WTC11 (cell line): ENCODE measurements around the gene GBF1. TPM values are rescaled to one million over a fixed set of nuclear protein-coding genes. Genes with fewer than 3 reads are reported as not detected.

Experiments used
- CBFB ChIP-seq: sonication (generic); formaldehyde crosslinking; IDR thresholded peaks from 2 replicates; pipeline ENCODE4 v1.8.1; 2022; ENCODE audit warnings: mild to moderate bottlenecking, low read depth, missing genetic modification reagents
- CREM ChIP-seq: sonication (generic); formaldehyde crosslinking; IDR thresholded peaks from 2 replicates; pipeline ENCODE4 v1.8.1; 2022; ENCODE audit warnings: mild to moderate bottlenecking, missing genetic modification reagents, moderate library complexity
- ETV6 ChIP-seq: sonication (generic); formaldehyde crosslinking; IDR thresholded peaks from 2 replicates; pipeline ENCODE4 v1.8.1; 2022; ENCODE audit warnings: mild to moderate bottlenecking, missing genetic modification reagents
- FOXP1 ChIP-seq: sonication (generic); formaldehyde crosslinking; IDR thresholded peaks from 2 replicates; pipeline ENCODE4 v1.8.0; 2022; ENCODE audit warnings: missing genetic modification reagents, mild to moderate bottlenecking, moderate library complexity, borderline replicate concordance
- GABPB1 ChIP-seq: sonication (generic); formaldehyde crosslinking; IDR thresholded peaks from 2 replicates; pipeline ENCODE4 v1.8.1; 2023; ENCODE audit warnings: mild to moderate bottlenecking, missing genetic modification reagents
- IRF2 ChIP-seq: sonication (generic); formaldehyde crosslinking; IDR thresholded peaks from 2 replicates; pipeline ENCODE4 v1.8.0; 2022; ENCODE audit warnings: low read depth, missing genetic modification reagents, borderline replicate concordance
- MXD4 ChIP-seq: fragments of 250-450 bp; sonication (Bioruptor Pico); IDR thresholded peaks from 2 replicates; pipeline ENCODE4 v1.8.0; 2021; ENCODE audit warnings: mild to moderate bottlenecking, moderate library complexity, borderline replicate concordance
- MYBL2 ChIP-seq: sonication (generic); formaldehyde crosslinking; IDR thresholded peaks from 2 replicates; pipeline ENCODE4 v1.8.1; 2023; ENCODE audit warnings: mild to moderate bottlenecking, moderate library complexity, missing genetic modification reagents
- RELA ChIP-seq: sonication (generic); formaldehyde crosslinking; IDR thresholded peaks from 2 replicates; pipeline ENCODE4 v1.8.1; 2022; ENCODE audit warnings: missing genetic modification reagents, mild to moderate bottlenecking, borderline replicate concordance
- SMAD3 ChIP-seq: sonication (generic); formaldehyde crosslinking; IDR thresholded peaks from 2 replicates; pipeline ENCODE4 v1.8.0; 2022; ENCODE audit warnings: missing genetic modification reagents, mild to moderate bottlenecking, borderline replicate concordance
- SP1 ChIP-seq: sonication (generic); formaldehyde crosslinking; conservative IDR thresholded peaks from 2 replicates; pipeline ENCODE4 v1.8.1; 2022; ENCODE audit warnings: missing genetic modification reagents
- TEAD1 ChIP-seq: sonication (generic); formaldehyde crosslinking; IDR thresholded peaks from 2 replicates; pipeline ENCODE4 v1.8.0; 2022; ENCODE audit warnings: mild to moderate bottlenecking, missing genetic modification reagents
- TP53 ChIP-seq: sonication (generic); formaldehyde crosslinking; IDR thresholded peaks from 2 replicates; pipeline ENCODE4 v1.8.1; 2023; ENCODE audit warnings: mild to moderate bottlenecking, missing genetic modification reagents
- USF1 ChIP-seq: sonication (generic); formaldehyde crosslinking; IDR thresholded peaks from 2 replicates; pipeline ENCODE4 v1.8.0; 2022; ENCODE audit warnings: mild to moderate bottlenecking, missing genetic modification reagents
- ZBTB21 ChIP-seq: sonication (generic); formaldehyde crosslinking; IDR thresholded peaks from 2 replicates; pipeline ENCODE4 v1.8.1; 2023; ENCODE audit warnings: mild to moderate bottlenecking, missing genetic modification reagents, borderline replicate concordance
- ZNF232 ChIP-seq: sonication (generic); formaldehyde crosslinking; IDR thresholded peaks from 2 replicates; pipeline ENCODE4 v1.8.0; 2022; ENCODE audit warnings: mild to moderate bottlenecking, missing genetic modification reagents
- ZNF423 ChIP-seq: fragments of 250-450 bp; sonication (Bioruptor Pico); IDR thresholded peaks from 2 replicates; pipeline ENCODE4 v2.1.2; 2022; ENCODE audit warnings: mild to moderate bottlenecking, moderate library complexity
- total RNA-seq: library from RNA; stranded (reverse); gene quantifications from 3 replicates; pipeline ENCODE4 v1.2.3, GENCODE V29; 2021
- TF ChIP-seq, protein P1 (sequence below): sonication (generic); formaldehyde crosslinking; IDR thresholded peaks from 2 replicates; pipeline ENCODE4 v1.8.0; 2022; ENCODE audit warnings: mild to moderate bottlenecking, missing genetic modification reagents
- TF ChIP-seq, protein P2 (sequence below): sonication (generic); formaldehyde crosslinking; IDR thresholded peaks from 2 replicates; pipeline ENCODE4 v1.8.0; 2022; ENCODE audit warnings: mild to moderate bottlenecking, missing genetic modification reagents
- TF ChIP-seq, protein P3 (sequence below): sonication (generic); formaldehyde crosslinking; IDR thresholded peaks from 2 replicates; pipeline ENCODE4 v1.8.1; 2022; ENCODE audit warnings: mild to moderate bottlenecking, moderate library complexity, missing genetic modification reagents
- TF ChIP-seq, protein P4 (sequence below): fragments of 250-450 bp; sonication (Bioruptor Pico); conservative IDR thresholded peaks from 2 replicates; pipeline ENCODE4 v1.9.0; 2021; ENCODE audit warnings: mild to moderate bottlenecking
- TF ChIP-seq, protein P5 (sequence below): sonication (generic); formaldehyde crosslinking; IDR thresholded peaks from 2 replicates; pipeline ENCODE4 v1.8.1; 2022; ENCODE audit warnings: low read depth, missing genetic modification reagents, borderline replicate concordance

Gene GBF1
- total RNA-seq, 1 experiment from 2014 or later, result 32.4 TPM

DNA sequence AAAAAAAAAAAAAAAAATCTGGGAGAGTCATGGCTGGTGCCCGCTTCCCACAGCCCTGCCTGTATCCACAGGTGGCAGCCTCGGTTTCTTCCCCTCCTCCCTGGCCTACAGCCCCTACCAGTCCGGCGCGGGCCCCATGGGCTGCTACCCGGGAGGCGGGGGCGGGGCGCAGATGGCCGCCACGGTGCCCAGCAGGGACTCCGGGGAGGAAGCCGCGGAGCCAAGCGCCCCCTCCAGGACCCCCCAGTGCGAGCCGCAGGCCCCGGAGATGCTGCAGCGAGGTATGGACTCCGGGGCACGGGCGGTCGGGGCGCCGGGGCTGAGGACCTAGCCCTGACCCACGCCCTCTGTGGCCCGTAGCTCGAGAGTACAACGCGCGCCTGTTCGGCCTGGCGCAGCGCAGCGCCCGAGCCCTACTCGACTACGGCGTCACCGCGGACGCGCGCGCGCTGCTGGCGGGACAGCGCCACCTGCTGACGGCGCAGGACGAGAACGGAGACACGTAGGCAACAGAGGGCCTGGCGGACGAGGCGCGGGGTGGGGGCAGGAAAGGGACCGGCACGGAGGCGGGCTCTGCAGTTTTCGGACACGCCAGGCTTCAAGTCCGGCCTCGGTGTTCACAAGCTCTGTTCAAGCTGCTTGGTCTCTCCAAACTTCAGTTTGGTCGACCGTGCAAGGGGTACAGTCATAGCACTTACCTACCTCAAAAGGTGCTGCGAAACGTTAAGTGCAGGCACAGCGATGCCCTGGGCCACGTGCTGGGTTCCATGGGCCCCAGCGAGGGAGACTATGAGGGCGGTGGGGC lies 154.1 kb downstream of the GBF1 start (continued):
- peak; percentile 53; the same call in 1 of the 2 replicates for TF ChIP-seq GABPB1 (CRISPR knock-in tag)
- peak; percentile 45; the same call in 1 of the 2 replicates for TF ChIP-seq USF1 (CRISPR knock-in tag)
- peak; percentile 38; the same call in 1 of the 2 replicates for TF ChIP-seq FOXP1 (CRISPR knock-in tag)
- TF ChIP-seq, protein P1, sequence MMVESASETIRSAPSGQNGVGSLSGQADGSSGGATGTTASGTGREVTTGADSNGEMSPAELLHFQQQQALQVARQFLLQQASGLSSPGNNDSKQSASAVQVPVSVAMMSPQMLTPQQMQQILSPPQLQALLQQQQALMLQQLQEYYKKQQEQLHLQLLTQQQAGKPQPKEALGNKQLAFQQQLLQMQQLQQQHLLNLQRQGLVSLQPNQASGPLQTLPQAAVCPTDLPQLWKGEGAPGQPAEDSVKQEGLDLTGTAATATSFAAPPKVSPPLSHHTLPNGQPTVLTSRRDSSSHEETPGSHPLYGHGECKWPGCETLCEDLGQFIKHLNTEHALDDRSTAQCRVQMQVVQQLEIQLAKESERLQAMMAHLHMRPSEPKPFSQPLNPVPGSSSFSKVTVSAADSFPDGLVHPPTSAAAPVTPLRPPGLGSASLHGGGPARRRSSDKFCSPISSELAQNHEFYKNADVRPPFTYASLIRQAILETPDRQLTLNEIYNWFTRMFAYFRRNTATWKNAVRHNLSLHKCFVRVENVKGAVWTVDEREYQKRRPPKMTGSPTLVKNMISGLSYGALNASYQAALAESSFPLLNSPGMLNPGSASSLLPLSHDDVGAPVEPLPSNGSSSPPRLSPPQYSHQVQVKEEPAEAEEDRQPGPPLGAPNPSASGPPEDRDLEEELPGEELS, result 0 out of 2 replicates have a peak, but pooled peaks have one; percentile 41
- no peak; the same call in 1 of the 2 replicates for TF ChIP-seq TEAD1 (CRISPR knock-in tag)
- TF ChIP-seq ZNF232 (CRISPR knock-in tag), result 0 out of 2 replicates have a peak, but pooled peaks have one; percentile 60
- TF ChIP-seq, protein P2, sequence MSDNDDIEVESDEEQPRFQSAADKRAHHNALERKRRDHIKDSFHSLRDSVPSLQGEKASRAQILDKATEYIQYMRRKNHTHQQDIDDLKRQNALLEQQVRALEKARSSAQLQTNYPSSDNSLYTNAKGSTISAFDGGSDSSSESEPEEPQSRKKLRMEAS (CRISPR knock-in tag), result peak; percentile 90
- TF ChIP-seq, protein P3, sequence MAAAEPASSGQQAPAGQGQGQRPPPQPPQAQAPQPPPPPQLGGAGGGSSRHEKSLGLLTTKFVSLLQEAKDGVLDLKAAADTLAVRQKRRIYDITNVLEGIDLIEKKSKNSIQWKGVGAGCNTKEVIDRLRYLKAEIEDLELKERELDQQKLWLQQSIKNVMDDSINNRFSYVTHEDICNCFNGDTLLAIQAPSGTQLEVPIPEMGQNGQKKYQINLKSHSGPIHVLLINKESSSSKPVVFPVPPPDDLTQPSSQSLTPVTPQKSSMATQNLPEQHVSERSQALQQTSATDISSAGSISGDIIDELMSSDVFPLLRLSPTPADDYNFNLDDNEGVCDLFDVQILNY, result peak; percentile 92
- TF ChIP-seq MXD4, result no peak
- TF ChIP-seq, protein P4, sequence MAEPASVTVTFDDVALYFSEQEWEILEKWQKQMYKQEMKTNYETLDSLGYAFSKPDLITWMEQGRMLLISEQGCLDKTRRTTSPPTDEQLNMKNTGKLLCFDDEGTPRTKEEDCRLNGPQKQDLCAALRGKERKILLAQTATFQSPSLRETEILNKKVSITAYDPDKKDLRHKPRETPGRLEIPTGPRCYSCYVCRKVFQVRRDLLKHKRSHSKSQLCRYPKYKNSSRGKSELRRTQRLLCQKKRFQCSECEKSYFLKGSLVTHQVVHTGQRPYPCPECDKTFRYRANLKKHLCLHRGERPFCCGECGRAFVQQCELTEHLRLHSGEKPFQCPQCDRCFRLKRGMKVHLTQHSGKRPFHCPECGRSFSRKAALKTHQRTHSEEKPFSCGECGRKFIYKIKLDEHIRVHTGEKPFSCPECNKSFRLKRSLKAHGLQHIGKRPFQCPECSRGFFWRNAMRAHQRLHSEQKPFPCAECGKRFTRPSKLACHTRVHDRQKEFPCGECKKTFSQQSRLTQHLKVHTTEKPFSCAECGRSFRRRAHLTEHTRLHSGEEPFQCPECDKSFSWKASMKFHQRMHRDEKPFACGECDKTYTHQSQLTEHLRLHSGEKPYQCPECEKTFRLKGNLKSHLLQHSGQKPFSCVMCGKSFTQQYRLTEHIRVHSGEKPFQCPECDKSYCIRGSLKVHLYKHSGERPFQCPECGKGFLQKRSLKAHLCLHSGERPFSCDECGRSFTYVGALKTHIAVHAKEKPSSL (CRISPR knock-in tag), result no peak
- TF ChIP-seq MYBL2 (CRISPR knock-in tag), result peak; percentile 43; the same call in 1 of the 2 replicates
- TF ChIP-seq ETV6 (CRISPR knock-in tag), result peak; percentile 92
- peak; percentile 95 for TF ChIP-seq ZNF423 (CRISPR knock-in tag)
- 0 out of 2 replicates have a peak, but pooled peaks have one; percentile 72 for TF ChIP-seq CBFB
- peak; percentile 75 for TF ChIP-seq SP1
- TF ChIP-seq CREM (CRISPR knock-in tag), result peak; percentile 74; the same call in 1 of the 2 replicates
- peak; percentile 89 for TF ChIP-seq ZBTB21 (CRISPR knock-in tag)
- TF ChIP-seq, protein P5, sequence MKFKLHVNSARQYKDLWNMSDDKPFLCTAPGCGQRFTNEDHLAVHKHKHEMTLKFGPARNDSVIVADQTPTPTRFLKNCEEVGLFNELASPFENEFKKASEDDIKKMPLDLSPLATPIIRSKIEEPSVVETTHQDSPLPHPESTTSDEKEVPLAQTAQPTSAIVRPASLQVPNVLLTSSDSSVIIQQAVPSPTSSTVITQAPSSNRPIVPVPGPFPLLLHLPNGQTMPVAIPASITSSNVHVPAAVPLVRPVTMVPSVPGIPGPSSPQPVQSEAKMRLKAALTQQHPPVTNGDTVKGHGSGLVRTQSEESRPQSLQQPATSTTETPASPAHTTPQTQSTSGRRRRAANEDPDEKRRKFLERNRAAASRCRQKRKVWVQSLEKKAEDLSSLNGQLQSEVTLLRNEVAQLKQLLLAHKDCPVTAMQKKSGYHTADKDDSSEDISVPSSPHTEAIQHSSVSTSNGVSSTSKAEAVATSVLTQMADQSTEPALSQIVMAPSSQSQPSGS (CRISPR knock-in tag), result no peak
- TF ChIP-seq IRF2, result no peak
- 0 out of 2 replicates have a peak, but pooled peaks have one; percentile 71 for TF ChIP-seq SMAD3 (CRISPR knock-in tag)
- 0 out of 2 replicates have a peak, but pooled peaks have one; percentile 62 for TF ChIP-seq RELA (CRISPR knock-in tag)
- TF ChIP-seq TP53 (CRISPR knock-in tag), result 0 out of 2 replicates have a peak, but pooled peaks have one; percentile 71
